Measurements from ENCODE around the gene PTPRK. TPM values are rescaled to one million over a fixed set of nuclear protein-coding genes. Genes with fewer than 3 reads are reported as not detected.

The PTPRK gene
- total RNA-seq, 4 donors from 2014 or later: 26.7 to 47.5 (median 41.4) TPM

GRCh38 chr6:128350416-128351254 lies 169.8 kb downstream of the PTPRK start:
- no peak for DNase-seq (ENCODE audit: low spot score in 2 of 2)
- WGBS, 2 donors: 62 to 68% methylated on average over 6 of the region's 6 CpGs
- TF ChIP-seq CTCF (IDR thresholded peaks at IDR 0.05) (no peak), POLR2A (IDR thresholded peaks at IDR 0.05) (no peak)
- intact Hi-C loops (cut with DNase I; ENCODE audit: low total_unique reads): no loop called here
- no peak overlapping the region for H3K4me3 ChIP-seq (ENCODE audit: low read depth, poor library complexity, severe bottlenecking)

GRCh38 chr6:128347123-128347522 lies 173.3 kb downstream of the PTPRK start:
- TF ChIP-seq POLR2A (IDR thresholded peaks at IDR 0.05) (no peak), CTCF (IDR thresholded peaks at IDR 0.05) (no peak)
- intact Hi-C loops (cut with DNase I; ENCODE audit: low total_unique reads): no loop called here
- no peak for DNase-seq (ENCODE audit: low spot score in 2 of 2)
- H3K4me3 ChIP-seq (ENCODE audit: low read depth, poor library complexity, severe bottlenecking): no peak overlapping the region
- 74 to 86% methylated on average over 3 of the region's 3 CpGs for WGBS, 2 donors

- H3K4me3 ChIP-seq (ENCODE audit: low read depth, poor library complexity, severe bottlenecking): no peak overlapping the region
- no peak for TF ChIP-seq CTCF (IDR thresholded peaks at IDR 0.05)
- no peak for TF ChIP-seq POLR2A (IDR thresholded peaks at IDR 0.05)
- no peak for DNase-seq (ENCODE audit: low spot score in 2 of 2)
- 89 to 92% methylated on average over 1 of the region's 1 CpG for WGBS, 2 donors
- intact Hi-C loops (cut with DNase I; ENCODE audit: low total_unique reads): no loop called here
Measured at GRCh38 chr6:128346569-128346968, 173.8 kb downstream of the PTPRK start.

GRCh38 chr6:128345278-128345677 lies 175.1 kb downstream of the PTPRK start:
- H3K4me3 ChIP-seq (ENCODE audit: low read depth, poor library complexity, severe bottlenecking): no peak overlapping the region
- TF ChIP-seq POLR2A (IDR thresholded peaks at IDR 0.05): no peak
- TF ChIP-seq CTCF (IDR thresholded peaks at IDR 0.05): no peak
- intact Hi-C loops (cut with DNase I; ENCODE audit: low total_unique reads): no loop called here
- WGBS, 2 donors: 95 to 97% methylated on average over 4 of the region's 4 CpGs
- no peak for DNase-seq (ENCODE audit: low spot score in 2 of 2)

- WGBS, 2 donors: 90 to 91% methylated on average over 3 of the region's 3 CpGs
- no peak for DNase-seq (ENCODE audit: low spot score in 2 of 2)
- intact Hi-C loops (cut with DNase I; ENCODE audit: low total_unique reads): no loop called here
- no peak for TF ChIP-seq CTCF (IDR thresholded peaks at IDR 0.05)
- TF ChIP-seq POLR2A (IDR thresholded peaks at IDR 0.05): no peak
- no peak overlapping the region for H3K4me3 ChIP-seq (ENCODE audit: low read depth, poor library complexity, severe bottlenecking)
Measured at GRCh38 chr6:128343706-128344105, 176.7 kb downstream of the PTPRK start.

Data from lower leg skin (tissue), 4 donors.